Measurements from ENCODE around the gene BACH1.
"Not testable (repeated sequence)": the region's sequence is repeated elsewhere in the genome, so short reads cannot be mapped to it uniquely, and the experiment has no call there.

The BACH1 gene

DNA sequence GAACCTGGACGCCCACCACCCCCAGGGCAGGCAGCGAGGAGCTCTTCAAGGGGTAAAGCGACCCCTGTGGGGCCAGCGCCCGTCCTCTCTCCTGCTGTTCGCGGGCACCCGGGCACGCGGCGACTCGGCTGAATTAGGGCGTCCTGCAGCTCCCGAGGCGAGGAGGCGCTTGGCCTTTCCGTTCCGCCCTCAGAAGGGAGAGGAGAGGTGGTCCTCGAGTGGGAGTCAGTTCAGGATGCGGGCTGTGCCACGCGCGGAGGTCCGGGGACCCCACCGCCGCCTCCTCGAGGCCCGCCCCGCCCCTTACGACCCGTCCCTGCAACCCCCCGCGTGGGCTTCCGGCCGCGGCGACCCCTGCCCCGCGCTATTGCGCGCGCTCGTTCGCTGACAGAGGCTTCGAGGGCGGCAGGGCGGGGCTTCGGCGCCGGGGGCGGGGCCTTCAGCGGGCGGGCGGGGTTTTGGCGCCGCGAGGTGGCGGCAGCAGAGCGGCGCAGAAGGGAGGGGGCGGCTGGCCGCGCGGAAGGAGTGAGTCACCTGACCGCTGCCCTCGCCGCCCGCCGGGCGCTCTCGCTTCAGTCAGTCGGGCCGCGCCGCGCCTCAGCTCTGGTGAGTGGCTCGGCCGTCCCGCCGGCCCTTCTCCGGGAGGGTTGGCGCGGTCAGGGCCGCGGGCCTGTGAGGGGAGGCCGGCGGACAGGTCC is at the start of gene BACH1:
BACH1 (plus strand) TSS at position 575 of the 698 bp plus-strand sequence. CDS start 22,359 bp downstream, outside the sequence.
- in situ Hi-C loops (cut with MboI; ENCODE audit: low sequenced_read_pairs) = no loop called here

DNA sequence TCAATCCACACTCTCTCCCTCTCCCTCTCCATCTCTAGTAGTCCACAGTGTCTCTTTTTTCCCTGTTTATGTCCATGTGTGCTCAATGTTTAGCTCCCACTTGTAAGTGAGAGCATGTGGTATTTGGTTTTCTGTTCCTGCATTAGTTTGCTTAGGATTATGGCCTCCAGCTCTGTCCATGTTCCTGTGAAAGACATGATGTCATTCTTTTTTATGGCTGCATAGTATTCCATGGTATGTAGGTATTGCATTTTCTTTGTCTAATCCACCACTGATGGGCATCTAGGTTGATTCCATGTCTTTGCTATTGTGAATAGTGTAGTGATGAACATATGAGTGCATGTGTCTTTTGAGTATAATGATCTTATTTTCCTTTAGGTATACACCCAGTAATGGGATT is 49.4 kb upstream of the BACH1 start:
- in situ Hi-C loops (cut with MboI; ENCODE audit: low sequenced_read_pairs) = not testable (repeated sequence)

DNA sequence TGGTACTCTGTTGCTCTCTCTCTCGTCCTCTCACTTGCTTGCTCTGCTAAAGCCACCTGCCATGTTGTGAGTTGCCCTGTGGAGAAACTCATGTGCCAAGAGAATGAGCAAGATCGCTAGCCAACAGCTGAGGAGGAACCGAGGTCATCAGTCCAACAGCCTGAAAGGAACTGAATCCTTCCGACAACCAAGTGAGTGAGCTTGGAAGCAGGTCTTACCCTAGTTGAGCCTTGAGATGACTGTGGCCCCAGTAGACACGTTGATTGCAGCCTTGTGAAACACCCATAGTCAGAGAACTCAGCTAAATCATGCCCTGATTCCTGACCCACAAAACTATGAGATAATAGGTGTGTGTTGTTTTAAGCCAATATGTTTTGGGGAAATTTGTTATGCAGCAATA is 48.1 kb upstream of the BACH1 start:
- in situ Hi-C loops (cut with MboI; ENCODE audit: low sequenced_read_pairs) = no loop called here

DNA sequence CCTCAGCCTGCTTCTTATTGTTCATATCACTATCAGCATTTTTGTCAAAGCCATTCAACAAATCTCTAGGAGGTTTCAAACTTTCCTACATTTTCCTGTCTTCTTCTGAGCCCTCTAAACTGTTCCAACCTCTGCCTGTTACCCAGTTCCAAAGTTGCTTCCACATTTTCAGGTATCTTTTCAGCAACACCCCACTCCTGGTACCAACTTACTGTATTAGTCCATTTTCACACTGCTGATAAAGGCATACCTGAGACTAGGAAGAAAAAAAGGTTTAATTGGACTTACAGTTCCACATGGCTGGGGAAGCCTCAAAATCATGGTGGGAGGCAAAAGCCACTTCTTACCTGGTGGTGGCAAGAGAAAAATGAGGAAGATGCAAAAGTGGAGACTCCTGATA is 44.9 kb upstream of the BACH1 start:
- in situ Hi-C loops (cut with MboI; ENCODE audit: low sequenced_read_pairs) = not testable (repeated sequence)

DNA sequence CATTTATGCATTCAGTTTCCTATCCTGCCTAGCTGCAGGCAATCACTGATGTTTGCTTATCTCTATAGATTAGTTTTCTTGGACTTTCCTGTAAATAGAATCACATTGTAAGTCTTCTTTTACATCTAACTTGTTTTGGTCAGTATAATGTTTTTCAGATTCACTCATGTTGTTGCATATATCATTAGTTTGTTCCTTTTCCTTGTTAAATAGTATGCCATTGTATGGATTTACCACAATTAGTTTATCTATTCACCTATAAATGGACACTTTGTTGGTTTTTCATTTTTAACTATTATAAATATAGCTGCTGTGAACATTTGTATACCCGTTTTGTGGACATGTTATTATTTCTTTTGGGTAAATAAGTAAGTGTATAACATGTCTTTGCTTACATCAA is 44.2 kb upstream of the BACH1 start:
- in situ Hi-C loops (cut with MboI; ENCODE audit: low sequenced_read_pairs) = no loop called here

DNA sequence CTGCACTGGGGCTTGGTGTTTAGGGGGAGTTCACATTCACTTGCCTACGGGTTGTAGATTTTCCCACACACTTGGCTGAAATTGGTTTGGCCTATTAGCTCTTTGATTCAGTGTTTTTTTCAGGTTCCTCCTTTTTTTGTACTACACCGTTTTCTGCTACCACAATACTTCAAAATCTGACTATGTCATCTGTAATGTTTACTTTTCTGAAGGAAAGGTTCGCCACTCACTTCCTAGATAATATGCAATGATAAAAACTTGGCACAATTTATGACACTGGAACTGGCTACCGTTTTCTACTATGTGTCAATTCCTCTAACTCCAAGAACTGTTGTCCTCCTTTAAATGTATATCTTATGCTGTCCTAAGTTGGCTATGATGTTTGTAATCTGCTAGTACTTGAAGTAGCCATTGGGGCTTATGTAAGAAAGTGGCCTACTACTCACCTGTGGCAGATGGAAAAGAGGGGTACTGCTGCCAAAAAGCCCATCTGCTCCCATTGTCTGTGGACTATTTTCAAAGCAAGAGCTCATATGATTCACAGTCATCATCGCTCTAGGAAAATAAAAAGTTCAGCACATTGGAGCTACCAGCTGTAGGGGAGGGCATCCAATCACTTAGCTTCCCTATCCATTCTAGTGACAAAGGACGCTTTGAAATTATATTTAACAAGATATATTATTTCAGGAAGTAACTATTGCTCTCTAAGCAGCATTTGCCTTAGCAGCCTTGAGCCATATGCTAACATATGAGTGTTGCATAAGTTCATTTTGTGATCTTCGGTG is 42.4 kb upstream of the BACH1 start:
- in situ Hi-C loops (cut with MboI; ENCODE audit: low sequenced_read_pairs) = no loop called here

DNA sequence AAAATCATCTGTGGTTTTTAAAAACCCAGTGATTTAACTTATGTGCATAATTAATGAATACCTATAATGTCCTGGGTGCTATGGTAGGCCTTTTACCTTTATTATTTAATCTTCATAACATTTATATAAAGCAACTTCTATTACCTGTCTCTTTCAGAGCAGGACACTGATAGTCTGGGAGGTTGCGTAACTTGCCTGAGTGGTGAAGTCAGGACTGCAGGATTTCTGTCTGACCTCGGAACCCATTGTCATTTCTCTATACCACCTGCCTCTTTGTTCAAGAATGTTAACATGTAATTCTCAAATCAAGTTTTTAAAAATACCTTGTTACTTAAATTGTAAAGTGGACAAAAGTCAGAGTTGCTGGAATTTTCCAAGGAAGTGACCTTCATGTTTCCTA is 41.0 kb upstream of the BACH1 start:
- in situ Hi-C loops (cut with MboI; ENCODE audit: low sequenced_read_pairs) = no loop called here

DNA sequence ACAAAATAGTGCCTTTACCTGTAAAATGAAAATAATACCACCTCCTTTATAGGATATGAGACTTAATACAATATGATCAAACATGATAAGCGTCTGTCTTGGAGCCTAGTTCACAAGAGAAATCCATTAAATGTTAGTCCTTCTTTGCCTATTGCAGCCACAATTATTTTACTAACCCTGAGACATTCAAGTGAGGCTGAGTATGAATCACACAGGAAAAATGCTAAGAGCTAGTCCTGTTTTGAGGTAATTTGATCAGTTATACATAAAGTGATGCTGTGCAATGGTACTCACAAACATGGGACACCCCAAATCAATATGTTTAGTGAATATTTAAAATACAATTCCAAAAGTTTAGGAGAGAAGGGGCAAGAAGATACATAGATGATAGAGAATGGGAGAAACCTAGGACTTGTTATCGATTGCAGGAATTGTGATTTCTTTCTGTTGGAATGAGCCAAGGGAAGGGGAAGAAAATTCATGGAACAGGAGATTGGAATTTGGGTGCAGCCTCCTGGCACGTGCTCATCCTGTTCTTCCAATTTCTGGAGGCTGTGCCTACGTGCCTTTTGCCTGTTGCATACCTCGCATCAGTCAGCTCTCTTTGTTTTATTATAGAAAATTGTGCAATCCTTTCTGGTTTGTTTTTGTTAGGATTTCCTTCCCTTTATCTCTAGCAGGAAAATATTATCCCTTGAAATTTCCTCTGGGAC is 39.9 kb upstream of the BACH1 start:
- in situ Hi-C loops (cut with MboI; ENCODE audit: low sequenced_read_pairs) = no loop called here

DNA sequence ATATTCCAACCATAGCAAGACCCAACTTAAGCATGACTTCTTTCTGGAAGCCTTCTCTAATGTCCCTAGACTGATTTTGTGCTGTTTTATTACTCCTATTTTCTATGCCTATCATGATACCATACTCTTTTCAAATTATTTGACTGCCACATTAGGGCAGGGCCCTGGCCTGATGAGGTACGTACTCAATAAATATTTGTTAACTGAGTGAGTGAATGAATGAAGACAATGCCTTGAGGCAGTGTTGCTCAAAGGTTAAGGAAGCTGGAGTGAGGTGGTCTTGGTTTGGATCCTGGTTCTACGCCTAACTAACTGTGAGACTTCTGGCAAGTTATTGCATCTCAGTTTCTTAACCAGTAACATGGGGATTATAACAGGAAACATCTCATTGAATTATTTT is 38.3 kb upstream of the BACH1 start:
- in situ Hi-C loops (cut with MboI; ENCODE audit: low sequenced_read_pairs) = no loop called here

DNA sequence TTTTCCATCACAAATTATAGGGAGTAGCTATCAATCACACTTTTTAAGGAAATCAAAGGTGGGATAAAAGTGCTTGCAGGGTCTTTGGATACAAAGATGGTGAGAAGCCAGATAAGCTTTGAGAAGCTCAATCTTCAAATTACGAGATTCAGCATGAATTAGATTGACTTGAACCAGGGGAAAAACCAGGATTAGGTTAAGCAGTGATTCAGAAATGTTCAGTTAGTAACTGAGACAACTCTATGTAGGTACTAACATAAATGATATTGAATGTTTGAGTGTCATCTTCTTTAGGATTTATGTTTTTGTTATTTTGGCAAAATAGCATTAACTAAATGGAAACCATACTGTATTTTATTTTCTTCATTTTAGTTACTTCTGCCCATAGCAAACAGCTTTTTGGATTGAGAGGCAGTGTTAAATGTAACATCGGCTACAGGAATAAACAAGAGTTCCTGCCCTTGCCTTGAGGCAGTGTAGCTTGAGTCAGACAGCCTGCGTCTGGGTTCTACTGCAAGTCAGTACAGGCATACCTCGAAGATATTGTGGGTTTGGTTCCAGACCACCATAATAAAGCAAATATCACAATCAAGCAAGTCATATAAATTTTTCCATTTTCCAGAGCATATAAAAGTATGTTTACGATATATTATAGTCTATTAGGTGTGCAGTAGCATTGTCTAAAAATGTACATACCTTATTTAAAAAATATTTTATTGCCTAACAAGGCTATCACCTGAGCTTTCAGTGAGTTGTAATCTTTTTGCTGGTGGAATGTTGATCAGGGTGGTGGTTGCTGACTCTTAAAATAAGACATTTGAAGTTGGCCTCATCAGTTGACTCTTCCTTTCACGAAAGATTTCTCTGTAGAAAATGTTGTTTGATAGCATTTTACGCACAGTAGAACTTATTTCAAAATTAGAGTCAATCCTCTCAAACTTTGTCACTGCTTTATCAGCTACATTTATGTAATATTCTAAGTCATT is 36.9 kb upstream of the BACH1 start:
- in situ Hi-C loops (cut with MboI; ENCODE audit: low sequenced_read_pairs) = no loop called here

DNA sequence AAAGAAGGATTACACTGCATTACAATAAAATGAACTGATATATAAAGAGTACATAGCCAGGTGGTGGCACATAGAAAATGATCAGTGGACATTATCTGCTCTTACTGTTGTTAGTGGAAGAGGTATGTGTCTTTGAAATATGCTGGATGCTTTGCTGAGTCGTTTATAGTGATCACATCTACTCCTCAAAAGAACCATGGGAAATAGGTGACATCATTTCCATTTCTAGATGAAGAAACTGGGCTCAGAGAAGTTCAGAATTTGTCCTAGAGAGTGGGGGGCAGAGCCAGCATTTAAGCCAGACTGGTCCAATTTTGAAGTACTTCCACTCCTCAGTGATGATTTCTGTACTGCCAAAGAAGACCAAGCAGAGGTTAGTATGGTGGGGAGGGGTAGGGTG is 34.0 kb upstream of the BACH1 start:
- in situ Hi-C loops (cut with MboI; ENCODE audit: low sequenced_read_pairs) = no loop called here

DNA sequence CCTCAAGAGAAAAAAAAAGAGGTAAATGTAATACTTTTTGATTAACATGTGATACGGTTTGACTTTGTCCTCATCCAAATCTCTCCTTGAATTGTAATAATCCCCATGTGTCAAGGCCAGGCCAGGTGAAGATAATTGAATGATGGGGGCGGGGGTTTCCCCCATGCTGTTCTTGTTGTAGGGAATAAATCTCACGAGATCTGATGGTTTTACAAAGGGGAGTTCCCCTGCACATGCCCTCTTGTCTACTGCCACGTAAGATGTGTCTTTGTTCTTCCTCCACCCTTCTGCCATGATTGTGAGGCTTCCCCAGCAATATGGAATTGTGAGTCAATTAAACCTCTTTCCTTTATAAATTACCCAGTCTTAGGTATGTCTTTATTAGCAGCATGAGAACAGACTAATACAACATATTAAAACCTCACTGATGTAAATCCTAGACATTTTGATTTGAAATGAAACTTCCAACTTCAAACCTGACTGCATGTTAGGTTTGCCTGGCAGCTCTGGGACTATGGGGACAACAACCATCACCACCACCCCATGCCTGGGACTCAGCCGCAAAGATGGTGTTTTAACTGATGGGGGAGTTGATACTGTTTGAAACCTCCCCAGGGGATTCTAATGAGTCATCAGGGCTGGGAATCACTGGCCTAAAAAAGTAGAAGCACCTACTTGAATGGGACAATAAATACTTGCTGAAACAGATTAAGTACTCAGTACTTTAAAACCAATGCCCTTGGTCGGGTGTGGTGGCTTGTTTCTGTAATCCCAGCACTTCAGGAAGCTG is 32.8 kb upstream of the BACH1 start:
- in situ Hi-C loops (cut with MboI; ENCODE audit: low sequenced_read_pairs) = no loop called here

DNA sequence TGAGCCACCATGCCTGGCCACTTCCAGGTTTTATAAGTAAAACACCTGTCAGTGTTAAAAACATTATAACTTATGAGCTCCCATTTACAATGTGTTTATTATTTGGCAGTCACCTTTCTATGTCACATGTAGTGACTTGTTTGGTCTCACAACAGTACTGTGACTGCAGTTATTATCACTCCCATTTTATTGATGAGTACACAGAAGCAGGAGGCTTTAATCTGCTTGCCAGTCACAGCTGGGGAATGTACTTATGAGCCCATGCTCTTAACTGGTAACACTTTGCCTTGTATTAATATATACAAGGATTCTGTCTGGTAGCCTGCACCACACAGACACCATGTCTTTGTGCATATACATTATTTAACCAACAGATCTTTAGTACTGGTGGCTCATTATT is 31.1 kb upstream of the BACH1 start:
- in situ Hi-C loops (cut with MboI; ENCODE audit: low sequenced_read_pairs) = no loop called here

DNA sequence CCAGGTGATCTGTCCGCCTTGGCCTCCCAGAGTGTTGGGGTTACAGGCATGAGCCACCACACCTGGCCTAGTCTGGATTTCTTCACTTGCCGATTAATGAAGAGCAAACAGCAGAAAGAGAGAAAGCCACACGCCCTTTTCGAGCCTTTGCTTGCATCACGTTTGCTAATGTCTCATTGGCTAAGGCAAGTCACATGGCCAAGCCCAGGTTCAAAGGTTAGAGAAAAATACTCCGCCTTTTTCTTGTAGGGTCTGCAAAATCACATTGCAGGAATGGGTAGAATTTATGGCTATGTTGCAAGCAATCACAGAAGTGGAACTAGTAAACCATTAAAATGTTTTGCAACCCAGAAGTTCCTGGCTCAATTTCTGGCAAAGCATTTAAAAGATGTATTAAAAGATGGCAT is 26.8 kb upstream of the BACH1 start:
- in situ Hi-C loops (cut with MboI; ENCODE audit: low sequenced_read_pairs) = no loop called here

DNA sequence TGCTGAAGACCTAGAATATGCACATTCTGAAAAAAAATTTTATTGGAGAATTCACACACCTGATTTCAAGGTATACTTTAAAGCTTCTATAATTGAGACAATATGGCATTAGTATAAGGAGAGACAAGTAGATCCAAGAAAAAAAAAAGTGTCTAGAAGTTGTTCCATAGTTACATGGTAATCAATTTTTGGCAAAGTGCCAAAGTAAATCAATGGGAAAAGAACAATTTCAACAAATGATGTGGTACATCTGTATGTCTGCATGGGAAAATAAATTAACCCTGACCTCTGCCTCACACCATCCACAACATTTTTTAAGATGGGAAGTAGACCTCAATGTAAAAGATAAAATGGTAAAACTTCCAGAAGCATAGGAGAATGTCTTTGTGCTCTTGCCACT is 21.3 kb upstream of the BACH1 start:
- in situ Hi-C loops (cut with MboI; ENCODE audit: low sequenced_read_pairs) = no loop called here

DNA sequence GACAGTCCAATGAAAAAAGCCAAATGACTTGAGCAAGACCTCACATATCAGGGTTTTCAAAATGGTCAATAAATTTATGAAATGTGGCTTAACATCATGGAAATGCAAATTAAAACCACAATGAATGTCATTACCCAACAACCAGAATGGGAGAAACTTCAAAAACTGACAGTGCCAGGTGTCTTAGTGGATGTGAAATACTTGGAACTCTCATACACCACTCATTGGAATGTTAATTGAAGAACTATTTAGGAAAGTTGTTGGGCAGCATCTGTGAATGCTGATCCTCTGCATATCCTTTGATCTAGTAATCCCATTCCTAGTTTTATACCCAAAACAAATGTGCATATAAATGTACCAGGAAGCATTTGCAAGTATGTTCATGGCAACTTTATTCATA is 19.2 kb upstream of the BACH1 start:
- in situ Hi-C loops (cut with MboI; ENCODE audit: low sequenced_read_pairs) = no loop called here

DNA sequence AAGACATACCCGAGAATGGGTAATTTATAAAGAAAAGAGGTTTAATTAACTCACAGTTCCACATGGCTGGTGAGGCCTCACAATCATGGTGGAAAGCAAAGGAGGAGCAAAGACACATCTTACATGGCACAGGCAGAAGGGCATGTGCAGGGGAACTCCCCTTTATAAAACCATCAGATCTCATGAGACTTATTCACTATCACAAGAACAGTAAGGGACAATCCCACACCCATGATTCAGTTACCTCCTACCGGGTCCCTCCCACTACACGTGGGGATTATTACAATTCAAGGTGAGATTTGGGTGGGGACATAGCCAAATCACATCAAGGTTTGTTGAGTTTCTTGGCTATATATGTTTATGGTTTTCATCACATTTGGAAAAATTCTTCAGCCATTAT is 16.9 kb upstream of the BACH1 start:
- in situ Hi-C loops (cut with MboI; ENCODE audit: low sequenced_read_pairs) = not testable (repeated sequence)

DNA sequence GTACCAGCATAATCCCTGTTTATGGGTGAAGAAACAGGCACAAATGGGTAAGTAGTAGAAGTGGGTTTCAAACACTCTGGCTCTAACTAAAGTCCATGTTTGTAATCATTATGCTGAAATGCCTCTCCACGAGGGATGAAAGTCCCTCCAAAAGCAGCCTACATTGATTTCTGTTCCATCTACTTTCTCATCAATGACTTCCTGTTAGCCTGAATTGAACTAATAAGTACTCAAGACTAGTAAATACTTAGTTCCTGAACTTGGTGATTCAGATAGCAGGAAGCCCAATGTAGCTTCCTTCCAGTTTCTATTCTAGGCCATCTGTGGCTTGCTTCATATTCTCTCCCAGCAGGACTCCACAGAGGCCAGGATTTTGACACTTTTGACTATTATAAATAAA is 11.3 kb upstream of the BACH1 start:
- in situ Hi-C loops (cut with MboI; ENCODE audit: low sequenced_read_pairs) = no loop called here

DNA sequence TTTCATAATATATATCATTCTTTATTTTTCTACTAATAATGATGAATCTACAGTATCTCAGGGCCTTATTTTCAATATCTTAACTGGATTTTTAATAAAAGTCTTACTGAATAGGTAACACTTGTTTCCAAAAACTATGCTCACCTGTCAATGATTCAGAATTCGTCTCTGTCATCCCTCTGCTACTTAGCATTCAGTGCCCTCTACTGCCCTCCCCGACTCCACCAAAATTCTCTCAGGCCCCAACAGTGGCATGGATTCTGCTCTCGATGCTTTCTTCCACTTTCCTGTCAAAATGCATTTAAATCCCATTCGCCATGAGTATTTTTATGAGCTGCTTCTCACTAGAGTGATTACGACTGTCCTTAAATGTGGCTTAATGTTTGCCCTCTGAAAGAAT is 10.5 kb upstream of the BACH1 start:
- in situ Hi-C loops (cut with MboI; ENCODE audit: low sequenced_read_pairs) = no loop called here

DNA sequence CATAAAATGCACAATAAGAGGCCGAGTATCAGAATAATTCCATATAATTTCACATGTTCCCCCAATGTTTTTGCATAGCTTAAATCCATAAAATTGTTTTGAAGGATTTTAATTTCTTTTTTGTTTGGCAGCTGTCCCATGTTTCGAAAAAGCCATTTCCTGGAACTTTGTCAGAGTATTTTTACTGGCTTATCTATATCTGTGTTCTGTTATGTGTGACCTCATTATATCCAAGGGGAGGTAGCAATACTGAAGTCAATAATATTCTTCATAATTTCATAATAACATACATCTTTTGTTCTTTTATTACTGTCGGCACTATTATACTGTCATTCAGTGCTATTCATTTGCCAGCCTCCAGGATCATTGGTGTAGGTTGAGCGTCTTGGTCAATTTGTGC is 9.4 kb upstream of the BACH1 start:
- in situ Hi-C loops (cut with MboI; ENCODE audit: low sequenced_read_pairs) = no loop called here

Data from HL-60/S4 (cell line).